ENCODE data around the gene MTUS2. TPM values are rescaled to one million over a fixed set of nuclear protein-coding genes. Genes with fewer than 3 reads are reported as not detected.

Gene MTUS2
- total and polyA plus RNA-seq, 9 of the 15 experiments (the other 6 are each of a cell fraction or from before 2014, with no cell fraction given) = 0.01 to 0.28 (median 0.06) TPM; not detected in 1

GRCh38 chr13:29511980-29512379 lies 691.8 kb downstream of the MTUS2 start (continued):
- TF ChIP-seq TRIM24 (IDR thresholded peaks at IDR 0.05) = no peak

DNA sequence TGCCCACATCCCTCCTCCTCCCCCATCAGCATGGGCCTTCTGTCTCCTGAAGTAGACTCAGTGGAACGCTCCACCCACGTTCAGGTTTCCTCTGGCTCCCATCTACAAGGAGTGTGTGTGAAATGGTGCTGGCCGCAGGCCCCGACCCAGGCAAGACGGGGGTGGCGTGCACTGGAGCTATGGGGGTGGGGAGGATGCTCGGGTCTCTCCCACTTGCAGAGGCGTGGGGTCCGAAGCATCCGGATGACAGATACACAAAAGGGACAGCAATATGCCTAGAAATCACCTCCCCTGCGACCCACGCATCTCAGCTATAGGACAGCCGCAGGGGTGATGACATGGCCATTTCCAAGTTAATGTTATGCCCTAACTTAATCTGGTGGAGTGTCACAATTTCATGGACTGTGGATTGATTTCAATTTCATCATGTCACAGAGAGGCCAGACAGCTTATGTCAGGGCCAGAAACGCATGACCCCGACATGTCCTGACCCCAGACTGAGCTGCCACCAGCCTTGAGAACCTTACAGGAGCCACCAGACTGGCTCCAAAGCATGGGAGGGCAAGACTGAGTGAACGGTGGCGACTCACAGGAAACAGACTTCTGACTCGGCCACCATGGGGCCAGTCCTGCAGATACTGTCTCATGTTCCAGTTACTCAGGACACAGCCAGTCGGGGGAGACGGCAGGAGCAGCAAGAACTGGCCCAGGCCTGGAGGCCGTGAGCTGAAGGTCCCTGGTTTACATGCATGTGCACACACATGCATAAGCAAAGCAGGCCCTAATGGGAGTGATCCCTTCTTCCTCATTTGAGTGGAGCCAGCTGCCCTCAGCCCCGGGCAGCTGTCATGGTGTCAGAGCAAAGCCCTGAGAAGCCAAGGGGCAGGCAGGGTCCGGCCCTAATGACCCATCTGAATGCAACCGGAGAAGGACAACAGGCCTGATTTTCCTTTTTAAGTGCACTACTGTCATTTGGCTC lies 693.2 kb downstream of the MTUS2 start:
- in situ Hi-C loops (cut with MboI) (no loop called here), intact Hi-C loops (cut with micrococcal nuclease) (no loop called here)
- H3K9ac ChIP-seq (ENCODE audit: insufficient read depth in 1 of 2, low read depth in 2 of 2, low read length in 2 of 2) = no peak overlapping the region
- 92% methylated on average over 11 of the region's 24 CpGs for WGBS (ENCODE audit: insufficient coverage, low coverage, missing lambda C conversion rate)
- FAIRE-seq = no peak
- H3K27ac ChIP-seq (ENCODE audit: extremely low read depth, low read depth, low read length) = no peak overlapping the region
- no TSS peak for BruUV-seq (replicated peaks)
- H2AFZ ChIP-seq (ENCODE audit: low read depth, low read length) = no peak overlapping the region
- H3K4me3 ChIP-seq = no peak overlapping the region
- H3K4me2 ChIP-seq (ENCODE audit: insufficient read depth, low read length) = no peak overlapping the region
- H3K4me1 ChIP-seq (replicated peaks in 1 of 2; ENCODE audit: control insufficient read depth in 2 of 2, insufficient read depth in 2 of 2, low read length in 2 of 2) = peaks cover 0 to 6% of the 10 kb centered on the region in 2 experiments; a peak in 3 of 5 replicates
- TF ChIP-seq POLR2G (IDR thresholded peaks at IDR 0.05; ENCODE audit: low read depth, low read length) (0 out of 2 replicates have a peak, but pooled peaks have one; percentile 16), HMG20A (CRISPR knock-in tag; conservative IDR thresholded peaks at IDR 0.05) (no peak)
- H3K79me2 ChIP-seq (ENCODE audit: control insufficient read depth, insufficient read depth, low read length) = no peaks in the 10 kb centered on the region
- no peaks in the 10 kb centered on the region for H3K9me3 ChIP-seq (replicated peaks; ENCODE audit: control insufficient read depth, insufficient read depth, low read depth, low read length)
- peaks cover 6% of the 10 kb centered on the region for H4K20me1 ChIP-seq (replicated peaks; ENCODE audit: control insufficient read depth, insufficient read depth, low read length)
- no peak; the same call in 2 of the 3 replicates for ATAC-seq
- H3K36me3 ChIP-seq (ENCODE audit: control insufficient read depth, insufficient read depth, low read length) = peaks cover 40% of the 10 kb centered on the region; the same call in 1 of the 3 replicates
- H3K27me3 ChIP-seq (ENCODE audit: control insufficient read depth in 2 of 2, insufficient read depth in 2 of 2, low read length in 2 of 2) = no peaks in the 10 kb centered on the region
- ChIA-PET CTCF (ENCODE audit: low intra/inter-chr PET ratio) (no interaction called here), POLR2A (no interaction called here)
- DNase-seq (ENCODE audit: extremely low read depth in 1 of 4, low spot score in 3 of 4) = no peak
- no peaks in the 10 kb centered on the region for H3K9me1 ChIP-seq (ENCODE audit: control insufficient read depth, insufficient read depth, low read length)

Data from K562 (cell line).